Measurements from ENCODE around the gene CMYA5.

- TF ChIP-seq SUZ12 (IDR thresholded peaks at IDR 0.05; ENCODE audit: extremely low read depth, insufficient read depth, insufficient read length) (no peak), ZNF274 (IDR thresholded peaks at IDR 0.05; ENCODE audit: low read depth, low read length) (no peak)
These were observed 40.0 kb downstream of the CMYA5 start for GRCh38 chr5:79729679-79730078.

All from NT2/D1 (cell line).